Esophagus (tissue), 2 donors: ENCODE results near the gene UGT1A8. TPM values are rescaled to one million over a fixed set of nuclear protein-coding genes. Genes with fewer than 3 reads are reported as not detected.

Experiments
- polyA plus RNA-seq, 2 donors: library from polyadenylated mRNA; stranded (reverse); fragments of 200-250 nt; gene quantifications; one replicate each; pipeline ENCODE4 v1.2.3, GENCODE V29; 2013
- donor health status: healthy with polysubstance abuse.
- donor health status: Bipolar disorder and iron deficiency.

The UGT1A8 gene
- polyA plus RNA-seq, 2 donors = 0.39 to 2.8 TPM

Other genes with a start within 250 kb of the UGT1A8 start
- 10 to 100 TPM; 14.2 to 29.9 TPM for gene USP40, start 50.9 kb upstream of the UGT1A8 start, polyA plus RNA-seq
- gene UGT1A10, start 18.8 kb downstream of the UGT1A8 start, polyA plus RNA-seq = 10 to 100 TPM in 1 of 2 donors, 1 to 10 TPM in 1; 9.1 to 10.8 TPM
- gene UGT1A9, start 54.3 kb downstream of the UGT1A8 start, polyA plus RNA-seq = under 1 TPM; 0.01 to 0.31 TPM
- gene UGT1A7, start 64.3 kb downstream of the UGT1A8 start, polyA plus RNA-seq = 10 to 100 TPM; 28.8 to 54.2 TPM
- gene UGT1A6, start 75.3 kb downstream of the UGT1A8 start, polyA plus RNA-seq = 10 to 100 TPM in 1 of 2 donors, 1 to 10 TPM in 1; 4.8 to 22.4 TPM
- 1 to 10 TPM in 1 of 2 donors, under 1 TPM in 1; 0.01 to 2.9 TPM for gene UGT1A5, start 95.3 kb downstream of the UGT1A8 start, polyA plus RNA-seq
- 1 to 10 TPM in 1 of 2 donors, under 1 TPM in 1; 0.69 to 2.5 TPM for gene UGT1A4, start 101.1 kb downstream of the UGT1A8 start, polyA plus RNA-seq
- gene UGT1A3, start 111.4 kb downstream of the UGT1A8 start, polyA plus RNA-seq = 1 to 10 TPM in 1 of 2 donors, under 1 TPM in 1; 0.07 to 1.5 TPM
- 1 to 10 TPM in 1 of 2 donors, under 1 TPM in 1; 0.75 to 2.0 TPM for gene UGT1A1, start 142.6 kb downstream of the UGT1A8 start, polyA plus RNA-seq
- gene MROH2A, start 160.7 kb downstream of the UGT1A8 start, polyA plus RNA-seq = under 1 TPM; 0.22 to 0.99 TPM
- 1 to 10 TPM; 6.6 to 9.5 TPM for gene HJURP, start 236.9 kb downstream of the UGT1A8 start, polyA plus RNA-seq